ENCODE data around the gene RFESD.

DNA sequence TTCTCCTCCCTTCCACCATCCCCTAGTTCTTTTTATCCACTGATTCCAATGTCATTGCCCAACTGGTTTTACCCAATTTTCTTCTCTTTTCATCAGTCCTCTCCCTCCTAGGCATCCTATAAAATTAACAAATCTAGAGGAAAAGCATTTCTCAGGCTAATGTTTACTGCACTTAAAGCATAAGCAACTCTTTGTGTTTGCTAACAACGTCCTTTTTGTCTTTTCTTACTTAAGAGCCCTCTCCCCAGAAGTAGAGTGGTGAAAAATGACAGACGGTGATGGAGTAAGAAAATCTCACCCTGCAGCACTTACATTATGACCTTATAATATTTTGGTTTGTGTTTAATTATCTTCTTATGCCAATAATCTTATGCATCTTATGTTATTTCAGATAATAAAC lies 37.8 kb downstream of the RFESD start:
- no peak for TF ChIP-seq GATA3 (IDR thresholded peaks at IDR 0.05; ENCODE audit: low read depth, low read length)
- TF ChIP-seq GATA2 (IDR thresholded peaks at IDR 0.05; ENCODE audit: low read depth, low read length) = no peak
